GM23338 (cell line): ENCODE results near the gene ZNRD2.

Source experiments
- CTCF ChIP-seq, 2 experiments: fragments of 200-600 bp in 1 of 2; sonication (generic) in 1 of 2; conservative IDR thresholded peaks; 2 replicates each; pipeline versions ENCODE4 v1.5.1 to v1.6.1; 2016 to 2017; ENCODE audit warnings: antibody characterized with exemption in 2 of 2, low read depth in 2 of 2, mild to moderate bottlenecking in 2 of 2, moderate library complexity in 1 of 2
- EZH2 ChIP-seq: fragments of 200-600 bp; sonication (generic); IDR thresholded peaks from one replicate; pipeline ENCODE4 v1.8.0; 2017; ENCODE audit warnings: antibody characterized with exemption, mild to moderate bottlenecking, low read depth; ENCODE audit not compliant: unreplicated experiment
- JUNB ChIP-seq: IDR thresholded peaks from one replicate; pipeline ENCODE4 v1.6.1; 2016; ENCODE audit warnings: antibody characterized with exemption; ENCODE audit not compliant: unreplicated experiment
- POLR2AphosphoS5 ChIP-seq: IDR thresholded peaks from 2 replicates; pipeline ENCODE4 v1.6.1; 2016; ENCODE audit warnings: antibody characterized with exemption, low read depth
- REST ChIP-seq: IDR thresholded peaks from one replicate; pipeline ENCODE4 v1.6.1; 2018; ENCODE audit warnings: antibody characterized with exemption; ENCODE audit not compliant: unreplicated experiment
- ZNF114 ChIP-seq: fragments of 250-450 bp; sonication (Bioruptor Pico); IDR thresholded peaks from 2 replicates; pipeline ENCODE4 v1.5.0; 2020; ENCODE audit warnings: mild to moderate bottlenecking, moderate library complexity
- ZNF331 ChIP-seq: fragments of 250-450 bp; sonication (Bioruptor Pico); IDR thresholded peaks from 2 replicates; pipeline ENCODE4 v1.5.0; 2020; ENCODE audit warnings: low read depth, mild to moderate bottlenecking, moderate library complexity
- ZNF462 ChIP-seq: fragments of 250-450 bp; sonication (Bioruptor Pico); IDR thresholded peaks from 2 replicates; pipeline ENCODE4 v1.5.0; 2020; ENCODE audit warnings: mild to moderate bottlenecking, moderate library complexity

GRCh38 chr11:65553301-65554001 lies 16.8 kb upstream of the ZNRD2 start:
- TF ChIP-seq CTCF (conservative IDR thresholded peaks at IDR 0.05; ENCODE audit: low read depth in 2 of 2) (no peak), EZH2 (no peak), POLR2AphosphoS5 (peak; percentile 76), ZNF462 (CRISPR knock-in tag) (no peak), ZNF114 (no peak), JUNB (no peak), ZNF331 (CRISPR knock-in tag) (no peak), REST (no peak)
